NCI-H524 (cell line): ENCODE measurements around the gene IRF9.

ENCODE experiments used
- DNase-seq, 2 experiments: peaks; one replicate each; lab custom pipeline; 2025; lab: John Stamatoyannopoulos, UW

IRF9 gene

GRCh38 chr14:24132061-24132685, 28.9 kb upstream of the IRF9 start:
- no peak for DNase-seq

GRCh38 chr14:24132976-24133375, 28.1 kb upstream of the IRF9 start:
- no peak for DNase-seq

GRCh38 chr14:24133735-24134134, 27.3 kb upstream of the IRF9 start:
- DNase-seq: no peak

GRCh38 chr14:24135584-24135833, 25.6 kb upstream of the IRF9 start:
- DNase-seq: no peak

GRCh38 chr14:24135834-24136683, 25.0 kb upstream of the IRF9 start, which contains the start of gene PSME1:
Gene PSME1 (plus strand): TSS chr14:24136194. CDS start chr14:24136263, 69 bp downstream.
- peak; percentile 88 to 94 for DNase-seq

- DNase-seq: peak in 1 of 2 experiments; percentile 40
Measured at GRCh38 chr14:24136684-24137528, 24.2 kb upstream of the IRF9 start.

- no peak for DNase-seq
Measured at GRCh38 chr14:24137529-24138395, 23.3 kb upstream of the IRF9 start.

- DNase-seq: no peak
Measured at GRCh38 chr14:24138396-24139271, 22.4 kb upstream of the IRF9 start.

- DNase-seq: peak in 1 of 2 experiments; percentile 44
Measured at GRCh38 chr14:24139272-24139934, 21.7 kb upstream of the IRF9 start.

- peak; percentile 100 for DNase-seq
Measured at GRCh38 chr14:24141097-24141880, 19.8 kb upstream of the IRF9 start, which contains the start of gene EMC9. Gene EMC9 (minus strand): TSS chr14:24141591. CDS start chr14:24141304, 287 bp downstream.

GRCh38 chr14:24143511-24143910, 17.6 kb upstream of the IRF9 start:
- no peak for DNase-seq

- no peak for DNase-seq
Measured at GRCh38 chr14:24144451-24144850, 16.6 kb upstream of the IRF9 start.

GRCh38 chr14:24145219-24145618, 15.8 kb upstream of the IRF9 start:
- DNase-seq: no peak

- no peak for DNase-seq
Measured at GRCh38 chr14:24145690-24146452, 15.2 kb upstream of the IRF9 start.

GRCh38 chr14:24146453-24146977, 14.6 kb upstream of the IRF9 start, which contains the start of gene PSME2:
Gene PSME2 (minus strand): TSS chr14:24146610. CDS start chr14:24146581, 29 bp downstream.
- DNase-seq: peak; percentile 99

GRCh38 chr14:24146978-24147760, 13.9 kb upstream of the IRF9 start, which contains the start of gene RNF31:
Gene RNF31 (plus strand): TSS chr14:24147498. CDS start chr14:24147699, 201 bp downstream.
- DNase-seq: peak; percentile 99 to 100
